Activated CD4-positive, alpha-beta memory T cell treated with anti-CD3 and anti-CD28 coated beads, Interleukin-2, amount 10 ng/mL, durations not matched to agents 7 days and 5 days (primary cell): Measurements from ENCODE around the gene ERGIC3. TPM values are rescaled to one million over a fixed set of nuclear protein-coding genes. Genes with fewer than 3 reads are reported as not detected.
"Not testable (repeated sequence)": the region's sequence is repeated elsewhere in the genome, so short reads cannot be mapped to it uniquely, and the experiment has no call there.

ENCODE experiments used
- CTCF ChIA-PET: fragments of 350-600 bp; sonication (Branson Sonifier 250); formaldehyde crosslinking; loops from one replicate; lab custom pipeline; 2021; ENCODE audit warnings: antibody characterized with exemption, inconsistent platforms; lab: Charles Lee
- POLR2A ChIA-PET: fragments of 350-600 bp; sonication (Branson Sonifier 250); formaldehyde crosslinking; loops from one replicate; lab custom pipeline; 2021; ENCODE audit warnings: antibody characterized with exemption; lab: Charles Lee
- DNase-seq: peaks from one replicate; pipeline ENCODE4 v3.0.0-alpha.2; 2020
- H3K27ac Mint-ChIP-seq: one replicate; pipeline ENCODE4 v1.8.0; 2021; ENCODE audit warnings: mild to moderate bottlenecking, mixed read lengths
- H3K27me3 Mint-ChIP-seq: one replicate; pipeline ENCODE4 v1.8.0; 2021; ENCODE audit warnings: mixed read lengths
- H3K36me3 Mint-ChIP-seq: one replicate; pipeline ENCODE4 v1.8.0; 2021; ENCODE audit warnings: low read depth, mixed read lengths
- H3K4me1 Mint-ChIP-seq: one replicate; pipeline ENCODE4 v1.8.0; 2021; ENCODE audit warnings: mixed read lengths
- H3K4me3 Mint-ChIP-seq: one replicate; pipeline ENCODE4 v1.8.0; 2021; ENCODE audit warnings: mild to moderate bottlenecking, mixed read lengths
- H3K9me3 Mint-ChIP-seq: one replicate; pipeline ENCODE4 v1.8.0; 2021; ENCODE audit warnings: mixed read lengths
- total RNA-seq, 2 experiments: library from RNA; stranded (reverse); gene quantifications; one replicate each; pipeline ENCODE4 v1.2.3, GENCODE V29; 2021

ERGIC3 gene
- total RNA-seq, 2 experiments from 2014 or later = 126 TPM

DNA sequence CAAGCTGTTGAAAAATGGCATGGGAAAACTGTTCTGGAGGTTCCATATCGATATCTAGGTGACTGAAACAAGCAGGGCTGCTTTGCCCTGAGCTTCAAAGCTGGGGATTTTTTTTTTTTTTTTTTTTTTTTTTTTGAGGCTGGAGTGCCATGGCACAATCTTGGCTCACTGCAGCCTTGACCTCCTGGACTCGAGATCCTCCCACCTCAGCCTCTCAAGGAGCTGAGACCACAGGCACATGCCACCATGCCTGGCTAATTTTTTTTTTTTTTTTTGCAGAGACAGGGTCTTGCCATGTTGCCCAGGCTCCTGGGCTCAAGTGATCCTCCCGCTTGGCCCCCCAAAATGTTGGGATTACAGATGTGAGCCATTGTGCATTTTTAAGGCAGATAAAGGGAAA is 11.0 kb downstream of the ERGIC3 start:
- DNase-seq = no peak
- Mint-ChIP-seq H3K9me3 (no peaks in the 10 kb centered on the region), H3K27ac (no peak overlapping the region), H3K27me3 (no peaks in the 10 kb centered on the region), H3K36me3 (peaks cover 21% of the 10 kb centered on the region), H3K4me1 (no peaks in the 10 kb centered on the region), H3K4me3 (no peak overlapping the region)
- ChIA-PET POLR2A (interaction anchor here (0.6 kb wide), 1 partner anchor 11 kb away, joined by 3 read pairs; the partner anchor contains the start of gene ERGIC3), CTCF (no interaction called here)

DNA sequence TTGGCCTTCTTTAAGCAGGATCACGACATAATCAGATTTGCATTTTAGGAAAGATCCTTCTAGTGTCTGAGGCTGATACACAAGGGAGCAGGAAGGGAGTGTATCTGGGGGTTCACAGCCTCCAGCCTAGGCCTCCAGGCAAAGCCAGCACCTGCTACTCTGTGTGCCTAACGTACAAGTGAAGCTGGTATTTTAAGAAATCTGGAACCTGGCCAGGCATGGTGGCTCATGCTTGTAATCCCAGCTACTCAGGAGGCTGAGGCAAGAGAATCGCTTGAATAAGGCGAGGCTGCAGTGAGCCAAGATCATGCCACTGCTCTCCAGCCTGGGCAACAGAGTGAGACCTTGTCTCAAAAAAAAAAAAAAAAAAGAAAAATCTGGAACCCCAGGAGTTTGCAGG is 13.6 kb downstream of the ERGIC3 start:
- peaks cover 13% of the 10 kb centered on the region for H3K36me3 Mint-ChIP-seq
- ChIA-PET CTCF (interaction anchor here (0.7 kb wide), 1 partner anchor 191 kb away, joined by 4 read pairs; no protein-coding TSS in a partner anchor), POLR2A (interaction anchor here (1.0 kb wide), 1 partner anchor 13 kb away, joined by 3 read pairs; no protein-coding TSS in a partner anchor)
- DNase-seq, H3K9me3 Mint-ChIP-seq, H3K4me1 Mint-ChIP-seq, H3K27ac Mint-ChIP-seq, H3K4me3 Mint-ChIP-seq, H3K27me3 Mint-ChIP-seq: not testable (repeated sequence)

DNA sequence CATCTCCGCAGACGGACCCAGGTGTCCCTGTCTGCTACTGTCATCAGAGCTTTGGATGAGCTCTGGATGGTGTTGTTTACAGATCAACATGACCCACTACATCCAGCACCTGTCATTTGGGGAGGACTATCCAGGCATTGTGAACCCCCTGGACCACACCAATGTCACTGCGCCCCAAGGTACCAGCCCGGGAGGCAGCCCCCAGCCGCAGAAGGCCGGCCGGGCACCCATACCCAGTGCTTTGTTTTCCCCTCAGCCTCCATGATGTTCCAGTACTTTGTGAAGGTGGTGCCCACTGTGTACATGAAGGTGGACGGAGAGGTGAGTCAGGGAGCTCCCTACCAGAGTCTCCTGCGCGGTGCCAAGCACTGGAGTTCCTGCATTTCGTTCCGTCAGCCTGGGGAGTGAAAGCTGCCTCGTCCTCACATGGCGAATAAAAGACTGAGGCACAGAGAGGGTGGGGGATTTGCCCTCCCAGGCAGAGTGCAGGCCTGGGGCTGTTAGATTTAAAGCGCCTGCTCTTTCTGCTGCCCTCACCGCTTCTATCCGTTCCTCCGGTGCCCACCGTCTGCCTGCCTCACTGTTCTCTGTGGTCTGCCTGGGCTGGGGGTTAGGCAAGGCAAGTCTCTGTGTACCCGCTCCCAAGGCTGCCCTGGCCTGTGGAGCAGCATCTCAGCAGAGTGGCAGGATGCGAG is 14.2 kb downstream of the ERGIC3 start:
- Mint-ChIP-seq H3K36me3 (peaks cover 13% of the 10 kb centered on the region), H3K27me3 (no peaks in the 10 kb centered on the region), H3K27ac (no peak overlapping the region), H3K4me1 (no peaks in the 10 kb centered on the region), H3K9me3 (no peaks in the 10 kb centered on the region), H3K4me3 (no peak overlapping the region)
- CTCF ChIA-PET = interaction anchor here (0.6 kb wide), 1 partner anchor 277 kb away, joined by 3 read pairs; no protein-coding TSS in a partner anchor
- no peak for DNase-seq
- POLR2A ChIA-PET = interaction anchor here (1.0 to 1.2 kb wide), 2 partner anchors 14 to 49 kb away, joined by 3 read pairs; no protein-coding TSS in a partner anchor

DNA sequence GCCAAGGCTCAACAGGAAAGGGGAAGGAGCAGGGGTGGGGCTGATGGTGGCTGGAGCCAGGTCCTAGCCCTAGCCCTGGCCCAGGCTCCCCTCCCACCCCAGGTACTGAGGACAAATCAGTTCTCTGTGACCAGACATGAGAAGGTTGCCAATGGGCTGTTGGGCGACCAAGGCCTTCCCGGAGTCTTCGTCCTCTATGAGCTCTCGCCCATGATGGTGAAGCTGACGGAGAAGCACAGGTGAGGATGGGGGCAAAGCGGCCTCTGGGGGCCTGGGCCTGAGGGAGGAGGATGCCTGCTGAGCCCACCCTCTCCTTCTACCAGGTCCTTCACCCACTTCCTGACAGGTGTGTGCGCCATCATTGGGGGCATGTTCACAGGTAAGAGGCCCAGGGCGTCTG is 15.0 kb downstream of the ERGIC3 start:
- Mint-ChIP-seq H3K4me1 (no peaks in the 10 kb centered on the region), H3K4me3 (no peak overlapping the region)
- POLR2A ChIA-PET = interaction anchor here (1.2 kb wide), 1 partner anchor 50 kb away, joined by 3 read pairs; no protein-coding TSS in a partner anchor

DNA sequence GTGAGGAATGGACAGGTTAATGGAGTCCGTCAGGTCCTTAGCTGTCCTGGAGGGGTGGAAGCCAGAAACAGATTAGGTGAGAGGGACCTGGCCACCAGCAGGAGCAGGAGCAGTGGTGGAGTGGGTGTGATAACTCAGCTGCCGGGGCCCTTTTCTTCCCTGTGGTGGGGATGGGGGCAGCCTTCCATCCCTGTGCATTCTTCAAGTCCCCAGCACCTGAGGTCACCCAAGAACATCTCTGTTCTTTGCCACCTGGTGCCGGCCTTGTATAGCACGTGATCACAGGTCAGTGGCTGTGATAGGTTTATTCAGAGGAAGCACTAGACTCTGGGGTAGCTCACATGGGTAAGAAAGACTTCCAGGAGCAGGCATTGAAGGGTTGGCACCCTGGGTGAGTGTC is 16.6 kb downstream of the ERGIC3 start:
- Mint-ChIP-seq H3K27me3 (no peaks in the 10 kb centered on the region), H3K9me3 (no peaks in the 10 kb centered on the region), H3K36me3 (peaks cover 13% of the 10 kb centered on the region), H3K27ac (no peak overlapping the region), H3K4me3 (no peak overlapping the region), H3K4me1 (no peaks in the 10 kb centered on the region)
- ChIA-PET POLR2A (no interaction called here), CTCF (no interaction called here)
- DNase-seq = no peak

More for the DNA sequence above, 15.0 kb downstream of the ERGIC3 start:
- Mint-ChIP-seq H3K36me3 (peaks cover 13% of the 10 kb centered on the region), H3K9me3 (no peaks in the 10 kb centered on the region), H3K27ac (no peak overlapping the region), H3K27me3 (no peaks in the 10 kb centered on the region)
- CTCF ChIA-PET = no interaction called here
- DNase-seq = no peak

DNA sequence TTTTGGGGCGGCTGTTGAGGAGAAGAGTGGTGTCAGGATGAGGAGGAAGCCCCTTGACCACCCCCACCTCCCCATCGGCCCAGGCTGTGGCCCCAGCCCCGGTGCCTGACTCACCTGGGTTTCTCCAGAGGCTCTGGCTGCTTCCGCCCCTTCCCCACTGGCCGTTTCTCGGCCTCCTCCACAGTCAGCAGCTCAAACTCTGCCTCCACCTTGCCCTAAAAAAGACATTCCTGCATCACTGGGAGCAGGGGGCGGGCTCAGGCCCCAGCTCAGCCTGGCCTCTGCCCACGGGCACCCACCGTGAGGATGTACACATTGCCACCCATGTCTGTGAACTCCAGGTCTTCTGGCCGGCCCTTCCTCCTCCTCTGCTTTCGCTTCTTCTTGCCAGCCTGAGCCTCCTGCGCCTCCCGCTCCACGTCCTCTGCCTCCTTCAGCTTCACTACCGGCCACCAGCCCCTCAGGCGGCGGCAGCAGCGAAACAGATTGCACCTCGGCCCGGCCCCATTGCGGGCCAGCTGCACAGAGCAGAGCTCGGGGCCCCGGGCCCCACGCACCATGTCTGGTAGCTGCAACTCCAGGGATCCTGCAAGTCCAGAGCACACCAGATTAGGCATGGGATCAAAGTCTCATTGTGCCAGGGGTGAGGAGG is 17.3 kb downstream of the ERGIC3 start:
- DNase-seq = no peak
- Mint-ChIP-seq H3K27me3 (no peaks in the 10 kb centered on the region), H3K9me3 (no peaks in the 10 kb centered on the region), H3K4me1 (no peaks in the 10 kb centered on the region), H3K27ac (no peak overlapping the region), H3K36me3 (peaks cover 13% of the 10 kb centered on the region), H3K4me3 (no peak overlapping the region)
- POLR2A ChIA-PET = no interaction called here
- CTCF ChIA-PET = no interaction called here

DNA sequence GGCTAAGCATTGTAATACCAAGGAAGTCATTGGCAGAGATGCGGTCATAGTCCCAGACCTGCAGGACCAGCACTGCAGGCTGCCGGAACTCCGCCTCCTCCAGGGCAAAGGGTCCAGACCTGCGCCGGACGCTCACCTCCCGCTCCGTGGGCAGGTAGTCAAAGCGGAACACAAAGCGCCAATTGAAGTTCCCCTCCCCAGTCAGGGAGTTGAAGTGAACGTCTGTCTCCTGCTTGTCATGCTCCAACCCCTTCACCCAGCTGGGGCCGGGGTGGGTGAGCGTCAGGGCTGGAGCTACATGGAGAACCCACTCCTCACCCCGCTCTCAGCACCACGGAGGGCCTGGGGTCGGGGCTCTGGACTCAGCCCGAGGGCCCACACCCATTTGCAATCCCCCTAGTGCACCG is 18.2 kb downstream of the ERGIC3 start:
- H3K27me3 Mint-ChIP-seq = no peaks in the 10 kb centered on the region
- no peaks in the 10 kb centered on the region for H3K9me3 Mint-ChIP-seq
- POLR2A ChIA-PET = no interaction called here
- peaks cover 10% of the 10 kb centered on the region for H3K36me3 Mint-ChIP-seq
- CTCF ChIA-PET = no interaction called here
- H3K4me3 Mint-ChIP-seq = no peak overlapping the region
- no peaks in the 10 kb centered on the region for H3K4me1 Mint-ChIP-seq
- no peak for DNase-seq
- H3K27ac Mint-ChIP-seq = no peak overlapping the region

DNA sequence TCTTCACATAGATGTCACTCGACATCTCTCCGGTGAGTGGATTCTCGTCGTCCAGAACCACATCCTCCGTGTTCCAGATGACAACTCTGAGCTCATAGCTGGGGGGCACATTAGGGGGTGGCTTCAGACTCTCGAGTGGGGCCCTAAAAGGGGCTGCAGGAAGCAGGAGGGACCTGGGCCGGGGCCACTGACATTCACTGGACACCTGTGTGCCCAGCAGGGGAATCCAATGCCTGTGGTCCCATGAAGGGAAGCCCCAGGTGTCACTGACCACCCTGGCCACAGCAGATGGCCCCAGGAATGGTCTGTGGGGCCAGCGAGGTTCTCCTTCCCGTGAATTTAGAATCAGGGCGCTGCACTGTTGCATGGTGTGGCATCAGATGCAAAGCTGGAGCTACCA is 18.7 kb downstream of the ERGIC3 start:
- H3K36me3 Mint-ChIP-seq = peaks cover 8% of the 10 kb centered on the region
- CTCF ChIA-PET = no interaction called here
- H3K4me3 Mint-ChIP-seq = no peak overlapping the region
- POLR2A ChIA-PET = no interaction called here
- H3K27me3 Mint-ChIP-seq = no peaks in the 10 kb centered on the region
- DNase-seq = no peak
- H3K27ac Mint-ChIP-seq = no peak overlapping the region
- no peaks in the 10 kb centered on the region for H3K9me3 Mint-ChIP-seq
- no peaks in the 10 kb centered on the region for H3K4me1 Mint-ChIP-seq

DNA sequence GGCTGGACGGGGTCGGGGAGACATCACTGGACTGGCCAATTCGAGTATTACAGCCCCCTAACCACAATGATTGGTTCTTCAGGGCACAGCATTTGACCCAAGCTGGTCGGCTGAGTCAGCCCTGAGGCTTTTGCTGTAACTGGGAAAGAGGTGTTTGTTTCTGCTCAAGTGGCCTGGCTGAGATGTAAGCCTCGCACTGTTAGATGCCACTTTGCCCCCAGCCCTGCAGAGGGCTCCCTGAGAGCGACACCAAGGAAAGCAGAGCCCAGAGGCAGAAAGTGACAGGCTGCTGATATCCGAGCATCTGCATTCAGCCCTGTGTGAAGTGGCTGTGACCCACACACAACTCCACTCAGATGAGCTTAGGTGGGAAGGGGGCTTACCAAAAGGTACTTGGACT is 19.4 kb downstream of the ERGIC3 start:
- no peak overlapping the region for H3K4me3 Mint-ChIP-seq
- ChIA-PET CTCF (interaction anchor here (0.6 kb wide), 1 partner anchor 393 kb away, joined by 3 read pairs; no protein-coding TSS in a partner anchor), POLR2A (interaction anchor here (1.4 kb wide), 1 partner anchor 12 kb away, joined by 3 read pairs; no protein-coding TSS in a partner anchor)
- H3K36me3 Mint-ChIP-seq = peaks cover 8% of the 10 kb centered on the region
- H3K9me3 Mint-ChIP-seq = no peaks in the 10 kb centered on the region
- H3K4me1 Mint-ChIP-seq = no peaks in the 10 kb centered on the region
- no peak for DNase-seq
- H3K27me3 Mint-ChIP-seq = no peaks in the 10 kb centered on the region
- no peak overlapping the region for H3K27ac Mint-ChIP-seq

DNA sequence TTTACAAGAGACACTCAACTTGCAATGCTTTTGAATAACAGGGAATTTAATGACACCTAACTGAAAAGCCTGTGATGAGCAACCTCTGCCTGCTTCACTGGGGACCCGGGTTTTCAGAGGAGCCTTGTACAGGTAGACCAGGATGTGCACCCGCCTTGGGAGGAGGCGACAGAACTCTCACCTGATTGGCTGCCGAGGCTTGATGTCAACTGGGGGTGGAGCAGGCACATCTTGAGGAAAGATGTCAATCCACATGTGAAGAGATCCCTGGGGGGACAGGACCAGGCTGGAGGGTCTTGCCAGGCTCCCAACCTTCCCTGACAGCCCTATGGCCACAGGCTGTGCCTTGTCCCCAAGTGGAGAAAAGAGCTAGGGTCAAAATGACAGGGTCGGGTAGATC is 19.8 kb downstream of the ERGIC3 start:
- Mint-ChIP-seq H3K36me3 (peaks cover 5% of the 10 kb centered on the region), H3K27me3 (no peaks in the 10 kb centered on the region), H3K27ac (no peak overlapping the region), H3K4me1 (no peaks in the 10 kb centered on the region), H3K9me3 (no peaks in the 10 kb centered on the region), H3K4me3 (no peak overlapping the region)
- no peak for DNase-seq
- ChIA-PET CTCF (no interaction called here), POLR2A (interaction anchor here (1.4 kb wide), 1 partner anchor 12 kb away, joined by 3 read pairs; no protein-coding TSS in a partner anchor)

DNA sequence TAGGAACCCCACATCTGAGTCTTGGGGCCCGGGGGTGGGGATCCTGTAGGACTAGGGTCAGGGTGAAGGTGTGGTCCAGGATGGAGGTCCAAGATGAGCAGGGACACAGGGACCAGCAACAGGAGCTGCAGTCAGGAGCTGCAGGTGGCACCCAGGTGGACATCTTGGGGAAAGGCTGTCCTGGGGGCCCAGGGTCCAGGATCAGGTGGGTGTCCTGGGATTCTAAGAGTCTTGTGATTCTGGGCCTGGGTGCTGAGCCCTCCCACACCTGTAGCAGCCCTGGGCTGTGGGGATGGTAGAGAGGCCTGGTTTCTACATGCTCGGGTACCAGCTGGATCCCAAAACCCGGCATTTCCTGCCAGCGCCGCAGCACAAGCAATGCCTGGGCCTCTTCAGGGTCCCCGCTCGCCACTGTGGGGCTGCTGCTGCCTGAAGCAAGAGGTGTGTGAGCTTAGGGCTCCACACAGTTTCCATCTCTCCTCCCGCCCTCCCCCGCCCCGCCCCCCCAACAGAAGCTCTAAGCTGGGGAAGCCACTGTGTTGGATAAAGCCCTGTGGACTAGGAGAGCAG is 20.7 kb downstream of the ERGIC3 start:
- no peaks in the 10 kb centered on the region for H3K36me3 Mint-ChIP-seq
- H3K4me1 Mint-ChIP-seq = no peaks in the 10 kb centered on the region
- ChIA-PET POLR2A (interaction anchor here (1.4 kb wide), 1 partner anchor 11 kb away, joined by 3 read pairs; no protein-coding TSS in a partner anchor), CTCF (no interaction called here)
- DNase-seq = no peak
- H3K27ac Mint-ChIP-seq = no peak overlapping the region
- H3K27me3 Mint-ChIP-seq = peaks cover 3% of the 10 kb centered on the region
- no peaks in the 10 kb centered on the region for H3K9me3 Mint-ChIP-seq
- no peak overlapping the region for H3K4me3 Mint-ChIP-seq

DNA sequence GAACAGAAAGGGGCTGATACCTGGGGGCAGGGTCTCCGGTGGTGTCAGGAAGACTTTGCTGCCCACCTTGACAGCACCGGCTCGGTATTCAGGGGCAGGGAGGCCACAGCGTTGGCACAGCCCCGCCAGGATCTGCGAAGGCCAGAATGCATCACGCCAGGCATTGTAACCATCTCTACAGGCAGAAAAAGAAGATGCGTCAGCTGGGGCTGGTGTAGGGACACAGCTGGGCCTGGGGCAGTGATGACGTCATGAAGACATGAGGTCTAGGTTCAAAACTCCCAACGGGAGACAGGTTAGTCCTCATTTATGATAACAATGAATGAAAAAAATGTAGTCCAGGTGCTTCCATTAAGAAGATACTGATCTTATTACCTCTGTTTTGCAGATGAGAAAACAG is 22.0 kb downstream of the ERGIC3 start:
- no peak for DNase-seq
- CTCF ChIA-PET = no interaction called here
- POLR2A ChIA-PET = no interaction called here
- Mint-ChIP-seq H3K4me1 (no peaks in the 10 kb centered on the region), H3K27ac (no peak overlapping the region), H3K4me3 (no peak overlapping the region), H3K9me3 (no peaks in the 10 kb centered on the region), H3K27me3 (peaks cover 5% of the 10 kb centered on the region), H3K36me3 (no peaks in the 10 kb centered on the region)

DNA sequence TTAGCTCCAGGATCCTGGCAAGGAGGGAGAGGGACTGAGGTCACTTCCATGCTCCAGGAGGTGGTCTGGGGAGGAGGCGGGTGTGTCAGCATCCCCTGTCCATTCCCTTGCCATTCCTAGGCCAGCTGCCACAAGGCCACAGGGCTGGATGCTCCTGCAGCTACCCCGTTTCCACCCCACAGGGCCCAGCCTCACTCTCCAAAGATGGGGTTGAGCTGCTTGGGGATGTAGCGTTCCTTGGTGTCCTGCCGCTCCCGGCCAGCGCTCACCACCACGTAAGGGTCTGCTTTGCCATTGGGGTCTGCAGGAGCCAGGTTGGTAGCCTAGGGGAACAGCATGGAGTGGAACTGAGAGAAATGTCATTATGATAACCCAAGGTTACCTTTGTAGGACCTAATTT is 23.0 kb downstream of the ERGIC3 start:
- Mint-ChIP-seq H3K4me3 (no peak overlapping the region), H3K27ac (no peak overlapping the region), H3K36me3 (no peaks in the 10 kb centered on the region), H3K9me3 (no peaks in the 10 kb centered on the region), H3K27me3 (peaks cover 5% of the 10 kb centered on the region), H3K4me1 (no peaks in the 10 kb centered on the region)
- ChIA-PET POLR2A (no interaction called here), CTCF (no interaction called here)
- no peak for DNase-seq
